Astrocyte (in vitro differentiated cells and primary cell): ENCODE measurements around the gene COPS2. TPM values are rescaled to one million over a fixed set of nuclear protein-coding genes. Genes with fewer than 3 reads are reported as not detected.
"Not testable (repeated sequence)": the region's sequence is repeated elsewhere in the genome, so short reads cannot be mapped to it uniquely, and the experiment has no call there.

ENCODE experiments used
- DNase-seq: peaks from one replicate; pipeline ENCODE4 v3.0.0-alpha.2; 2010; ENCODE audit warnings: low read depth
- FAIRE-seq: peaks from 2 replicates; lab custom pipeline; 2011; peaks lifted over from hg19 to GRCh38; lab: Jason Lieb, UNC
- H2AFZ ChIP-seq: 2 replicates; pipeline ENCODE4 v1.6.0; 2012; ENCODE audit warnings: low read depth, low read length, inconsistent platforms
- H3K27ac ChIP-seq: 2 replicates; pipeline ENCODE4 v1.5.1; 2011; ENCODE audit warnings: low read depth, low read length, inconsistent platforms
- H3K27me3 ChIP-seq: 2 replicates; pipeline ENCODE4 v1.6.0; 2011; ENCODE audit warnings: low read length, inconsistent platforms; ENCODE audit not compliant: insufficient read depth
- H3K36me3 ChIP-seq: 2 replicates; pipeline ENCODE4 v1.5.1; 2011; ENCODE audit warnings: low read length, inconsistent platforms; ENCODE audit not compliant: insufficient read depth
- H3K4me1 ChIP-seq: 2 replicates; pipeline ENCODE4 v1.5.1; 2011; ENCODE audit warnings: low read length, inconsistent platforms; ENCODE audit not compliant: insufficient read depth
- H3K4me2 ChIP-seq: 2 replicates; pipeline ENCODE4 v1.6.0; 2012; ENCODE audit warnings: low read length, inconsistent platforms
- H3K4me3 ChIP-seq: 2 replicates; pipeline ENCODE4 v1.5.1; 2011; ENCODE audit warnings: low read depth, mild to moderate bottlenecking, low read length, inconsistent platforms; ENCODE audit not compliant: insufficient read depth
- H3K79me2 ChIP-seq: 2 replicates; pipeline ENCODE4 v1.6.0; 2012; ENCODE audit warnings: mild to moderate bottlenecking, low read length, inconsistent platforms; ENCODE audit not compliant: insufficient read depth
- H3K9ac ChIP-seq: 2 replicates; pipeline ENCODE4 v1.6.0; 2012; ENCODE audit warnings: mild to moderate bottlenecking, low read length, inconsistent platforms
- H3K9me3 ChIP-seq: 2 replicates; pipeline ENCODE4 v1.5.1; 2012; ENCODE audit warnings: low read depth, mild to moderate bottlenecking, low read length, inconsistent platforms; ENCODE audit not compliant: insufficient read depth
- H4K20me1 ChIP-seq: 2 replicates; pipeline ENCODE4 v1.6.0; 2012; ENCODE audit warnings: low read length, inconsistent platforms; ENCODE audit not compliant: insufficient read depth
- H3K27ac Mint-ChIP-seq: one replicate; pipeline ENCODE4 v1.8.0; 2021; ENCODE audit warnings: mild to moderate bottlenecking, mixed read lengths; ENCODE audit not compliant: unreplicated experiment
- H3K27me3 Mint-ChIP-seq: one replicate; pipeline ENCODE4 v1.8.0; 2021; ENCODE audit warnings: low read depth, mixed read lengths; ENCODE audit not compliant: unreplicated experiment
- H3K36me3 Mint-ChIP-seq: one replicate; pipeline ENCODE4 v1.8.0; 2021; ENCODE audit warnings: low read depth, mixed read lengths; ENCODE audit not compliant: unreplicated experiment
- H3K4me1 Mint-ChIP-seq: one replicate; pipeline ENCODE4 v1.8.0; 2021; ENCODE audit warnings: low read depth, mixed read lengths; ENCODE audit not compliant: unreplicated experiment
- H3K4me3 Mint-ChIP-seq: one replicate; pipeline ENCODE4 v1.8.0; 2021; ENCODE audit warnings: mild to moderate bottlenecking, moderate library complexity, mixed read lengths; ENCODE audit not compliant: unreplicated experiment
- H3K9me3 Mint-ChIP-seq: one replicate; pipeline ENCODE4 v1.8.0; 2021; ENCODE audit warnings: mild to moderate bottlenecking, mixed read lengths; ENCODE audit not compliant: unreplicated experiment
- CTCF ChIP-seq: IDR thresholded peaks from 2 replicates; pipeline ENCODE4 v1.5.1; 2011; ENCODE audit warnings: low read depth, mild to moderate bottlenecking, inconsistent platforms, low read length, moderate library complexity; ENCODE audit not compliant: insufficient read depth
- EZH2 ChIP-seq: IDR thresholded peaks from 2 replicates; pipeline ENCODE4 v1.6.1; 2012; ENCODE audit warnings: mild to moderate bottlenecking, low read length, inconsistent platforms; ENCODE audit not compliant: insufficient read depth
- total RNA-seq: library from RNA; stranded (reverse); gene quantifications from 2 replicates; pipeline ENCODE4 v1.2.1, GENCODE V29; 2021

Gene COPS2
- total RNA-seq, 1 donor from 2014 or later, result 94.3 TPM

GRCh38 chr15:49185473-49185872 lies 30.1 kb upstream of the COPS2 start:
- peaks cover 47% of the 10 kb centered on the region for H3K79me2 ChIP-seq
- no peak for FAIRE-seq

GRCh38 chr15:49183741-49184140 lies 28.3 kb upstream of the COPS2 start:
- not testable (repeated sequence) for H2AFZ ChIP-seq, H3K4me1 ChIP-seq, H3K36me3 Mint-ChIP-seq, H3K9me3 ChIP-seq, H3K9me3 Mint-ChIP-seq, H3K9ac ChIP-seq, FAIRE-seq, H3K4me3 Mint-ChIP-seq, H3K27me3 Mint-ChIP-seq, H3K4me3 ChIP-seq, H3K4me1 Mint-ChIP-seq, DNase-seq, H3K27ac Mint-ChIP-seq, H3K27ac ChIP-seq, H3K4me2 ChIP-seq, H3K27me3 ChIP-seq, H3K36me3 ChIP-seq
- Histone ChIP-seq H3K79me2 (peaks cover 46% of the 10 kb centered on the region), H4K20me1 (peaks cover 45% of the 10 kb centered on the region)

More at GRCh38 chr15:49185473-49185872, 30.1 kb upstream of the COPS2 start:
- H3K9me3 ChIP-seq, result no peaks in the 10 kb centered on the region
- peaks cover 39% of the 10 kb centered on the region for H4K20me1 ChIP-seq
- H3K27me3 Mint-ChIP-seq, result no peaks in the 10 kb centered on the region
- H3K36me3 Mint-ChIP-seq, result peaks cover 2% of the 10 kb centered on the region
- TF ChIP-seq CTCF (no peak), EZH2 (no peak)
- no peak overlapping the region for H3K4me3 Mint-ChIP-seq
- H3K36me3 ChIP-seq, result no peaks in the 10 kb centered on the region
- peaks cover 7% of the 10 kb centered on the region for H3K4me1 Mint-ChIP-seq
- H3K4me3 ChIP-seq, result no peak overlapping the region
- H3K9me3 Mint-ChIP-seq, result no peaks in the 10 kb centered on the region
- no peak for DNase-seq
- H3K27me3 ChIP-seq, result no peaks in the 10 kb centered on the region
- no peak overlapping the region for H3K9ac ChIP-seq
- H3K27ac ChIP-seq, result no peak overlapping the region
- H2AFZ ChIP-seq, result no peak overlapping the region
- no peak overlapping the region for H3K4me2 ChIP-seq
- no peak overlapping the region for H3K27ac Mint-ChIP-seq
- H3K4me1 ChIP-seq, result no peaks in the 10 kb centered on the region

GRCh38 chr15:49182128-49182527 lies 26.7 kb upstream of the COPS2 start:
- Histone ChIP-seq H3K36me3 (no peaks in the 10 kb centered on the region), H3K4me1 (no peaks in the 10 kb centered on the region), H3K9me3 (no peaks in the 10 kb centered on the region), H3K4me3 (no peak overlapping the region), H2AFZ (no peak overlapping the region), H3K79me2 (peaks cover 35% of the 10 kb centered on the region), H3K27ac (no peak overlapping the region), H3K27me3 (no peaks in the 10 kb centered on the region), H3K9ac (no peak overlapping the region), H4K20me1 (peaks cover 33% of the 10 kb centered on the region), H3K4me2 (no peak overlapping the region)
- TF ChIP-seq CTCF (no peak), EZH2 (no peak)
- no peak for DNase-seq
- Mint-ChIP-seq H3K9me3 (no peaks in the 10 kb centered on the region), H3K27ac (no peak overlapping the region), H3K36me3 (no peaks in the 10 kb centered on the region), H3K27me3 (no peaks in the 10 kb centered on the region), H3K4me1 (peaks cover 3% of the 10 kb centered on the region), H3K4me3 (no peak overlapping the region)
- FAIRE-seq, result no peak
